IMR-90 (cell line): ENCODE data around the gene TEX13B. TPM values are rescaled to one million over a fixed set of nuclear protein-coding genes. Genes with fewer than 3 reads are reported as not detected.

ENCODE experiments used
- ATAC-seq: fragments of 200-7000 bp; cut with Tn5 transposase; 2 replicates; pipeline ENCODE4 v1.9.1; 2020; ENCODE audit warnings: low read depth, mild to moderate bottlenecking, moderate library complexity
- BruUV-seq: library from RNA; stranded (reverse); fragments of 400-500 nt; replicated peaks from 2 replicates; lab custom pipeline; 2021; lab: Mats Ljungman, UMichigan
- CTCF ChIA-PET: fragments of 300-600 bp; formaldehyde crosslinking; extraction: SDS; loops from one replicate; lab custom pipeline; 2021; ENCODE audit warnings: antibody characterized with exemption; lab: Yijun Ruan, JAX
- POLR2A ChIA-PET: fragments of 300-600 bp; sonication (Branson Sonifier 250); formaldehyde crosslinking; loops from one replicate; lab custom pipeline; 2022; ENCODE audit warnings: antibody characterized with exemption; ENCODE audit not compliant: unreplicated experiment; lab: Charles Lee
- DNase-seq: peaks from one replicate; pipeline ENCODE4 v3.0.0; 2013
- H2AFZ ChIP-seq: replicated peaks from 2 replicates; pipeline ENCODE3; 2013; ENCODE audit warnings: low read length, mild to moderate bottlenecking; ENCODE audit not compliant: poor library complexity
- H2AK5ac ChIP-seq: 2 replicates; pipeline ENCODE4 v1.6.1; 2013; ENCODE audit warnings: low read depth, low read length, inconsistent platforms
- H2AK9ac ChIP-seq: replicated peaks from 2 replicates; pipeline ENCODE3; 2013; ENCODE audit warnings: mild to moderate bottlenecking, low read depth, low read length, moderate library complexity; ENCODE audit not compliant: poor library complexity
- H2BK120ac ChIP-seq: 2 replicates; pipeline ENCODE4 v1.6.1; 2013; ENCODE audit warnings: low read depth, low read length, inconsistent platforms
- H2BK15ac ChIP-seq: 3 replicates; pipeline ENCODE4 v1.6.1; 2013; ENCODE audit warnings: low read depth, low read length, inconsistent platforms
- H2BK20ac ChIP-seq: 2 replicates; pipeline ENCODE4 v1.6.1; 2013; ENCODE audit warnings: low read depth, mild to moderate bottlenecking, inconsistent platforms, low read length, moderate library complexity
- H2BK5ac ChIP-seq: 2 replicates; pipeline ENCODE4 v1.6.1; 2013; ENCODE audit warnings: mild to moderate bottlenecking, low read depth, low read length, inconsistent platforms; ENCODE audit not compliant: poor library complexity, severe bottlenecking
- H3K14ac ChIP-seq: replicated peaks from 2 replicates; pipeline ENCODE4 v1.6.1; 2013; ENCODE audit warnings: low read depth, low read length, inconsistent platforms
- H3K18ac ChIP-seq: 2 replicates; pipeline ENCODE4 v1.6.1; 2013; ENCODE audit warnings: low read depth, low read length, control low read depth
- H3K23ac ChIP-seq: 2 replicates; pipeline ENCODE4 v1.6.1; 2013; ENCODE audit warnings: low read depth, low read length, inconsistent platforms
- H3K27ac ChIP-seq: 2 replicates; pipeline ENCODE4 v1.5.1; 2013; ENCODE audit warnings: mild to moderate bottlenecking, control low read depth, low read length; ENCODE audit not compliant: insufficient read depth
- H3K27me3 ChIP-seq: 2 replicates; pipeline ENCODE4 v1.6.1; 2013; ENCODE audit warnings: low read length; ENCODE audit not compliant: control insufficient read depth, insufficient read depth
- H3K36me3 ChIP-seq: 2 replicates; pipeline ENCODE4 v1.6.1; 2013; ENCODE audit warnings: low read length, mixed read lengths; ENCODE audit not compliant: control insufficient read depth, insufficient read depth
- H3K4ac ChIP-seq: 2 replicates; pipeline ENCODE4 v1.6.1; 2013; ENCODE audit warnings: low read depth, low read length, inconsistent platforms
- H3K4me1 ChIP-seq: 2 replicates; pipeline ENCODE4 v1.6.1; 2013; ENCODE audit warnings: low read length, mixed read lengths; ENCODE audit not compliant: control insufficient read depth, insufficient read depth
- H3K4me2 ChIP-seq: 2 replicates; pipeline ENCODE4 v1.6.1; 2013; ENCODE audit warnings: low read depth, mild to moderate bottlenecking, control low read depth, low read length, moderate library complexity
- H3K4me3 ChIP-seq: 2 replicates; pipeline ENCODE4 v1.5.1; 2013; ENCODE audit warnings: low read depth, mild to moderate bottlenecking, control low read depth, low read length, moderate library complexity; ENCODE audit not compliant: insufficient read depth
- H3K56ac ChIP-seq: 2 replicates; pipeline ENCODE4 v1.6.1; 2013; ENCODE audit warnings: low read length, inconsistent platforms; ENCODE audit not compliant: insufficient read depth; ENCODE audit errors: extremely low read depth
- H3K79me1 ChIP-seq, 2 experiments: 2 replicates each; pipeline ENCODE4 v1.6.1; 2013; ENCODE audit warnings: low read length in 2 of 2, inconsistent platforms in 1 of 2, low read depth in 1 of 2
- H3K9ac ChIP-seq: 2 replicates; pipeline ENCODE4 v1.6.1; 2013; ENCODE audit warnings: low read depth, low read length, control low read depth
- H3K9me1 ChIP-seq: 2 replicates; pipeline ENCODE4 v1.6.1; 2013; ENCODE audit warnings: low read length, inconsistent platforms; ENCODE audit not compliant: insufficient read depth
- H3K9me3 ChIP-seq: 2 replicates; pipeline ENCODE4 v1.6.1; 2013; ENCODE audit warnings: low read length; ENCODE audit not compliant: control insufficient read depth, insufficient read depth
- H4K20me1 ChIP-seq: 2 replicates; pipeline ENCODE4 v1.6.1; 2013; ENCODE audit warnings: low read length, inconsistent platforms; ENCODE audit not compliant: insufficient read depth
- H4K5ac ChIP-seq: 2 replicates; pipeline ENCODE4 v1.6.1; 2013; ENCODE audit warnings: mild to moderate bottlenecking, low read depth, low read length, control low read depth
- H4K8ac ChIP-seq, 2 experiments: 2 replicates each; pipeline ENCODE4 v1.6.1; 2013; ENCODE audit warnings: low read depth in 2 of 2, low read length in 2 of 2, control low read depth in 1 of 2, inconsistent platforms in 1 of 2
- H4K91ac ChIP-seq: 2 replicates; pipeline ENCODE4 v1.6.1; 2013; ENCODE audit warnings: low read depth, low read length, inconsistent platforms; ENCODE audit not compliant: insufficient read depth
- BHLHE40 ChIP-seq: fragments of 150-350 bp; IDR thresholded peaks from 2 replicates; pipeline ENCODE4 v1.6.1; 2016; ENCODE audit warnings: mild to moderate bottlenecking, low read depth, low read length
- CEBPB ChIP-seq: IDR thresholded peaks from 2 replicates; pipeline ENCODE4 v1.6.1; 2012; ENCODE audit warnings: low read depth, low read length, improper control_type of control experiment
- CHD1 ChIP-seq: IDR thresholded peaks from 2 replicates; pipeline ENCODE4 v1.6.1; 2012; ENCODE audit warnings: low read depth, low read length, improper control_type of control experiment
- FOS ChIP-seq: fragments of 150-350 bp; IDR thresholded peaks from 2 replicates; pipeline ENCODE4 v1.6.1; 2016; ENCODE audit warnings: low read depth, low read length
- MAFK ChIP-seq: IDR thresholded peaks from 2 replicates; pipeline ENCODE4 v1.6.1; 2012; ENCODE audit warnings: low read depth, low read length, improper control_type of control experiment
- MAZ ChIP-seq: IDR thresholded peaks from 2 replicates; pipeline ENCODE4 v1.6.1; 2012; ENCODE audit warnings: low read depth, mild to moderate bottlenecking, low read length, improper control_type of control experiment, moderate library complexity, borderline replicate concordance
- MXI1 ChIP-seq: IDR thresholded peaks from 2 replicates; pipeline ENCODE4 v1.6.1; 2012; ENCODE audit warnings: low read depth, mild to moderate bottlenecking, low read length, moderate library complexity, borderline replicate concordance
- NFE2L2 ChIP-seq: fragments of 150-350 bp; IDR thresholded peaks from 2 replicates; pipeline ENCODE4 v1.6.1; 2016; ENCODE audit warnings: low read depth, mild to moderate bottlenecking, low read length
- POLR2A ChIP-seq: IDR thresholded peaks from 2 replicates; pipeline ENCODE4 v1.6.1; 2012; ENCODE audit warnings: mild to moderate bottlenecking, low read depth, low read length
- RAD21 ChIP-seq: IDR thresholded peaks from 2 replicates; pipeline ENCODE4 v1.6.1; 2012; ENCODE audit warnings: low read length, improper control_type of control experiment
- RCOR1 ChIP-seq: IDR thresholded peaks from 2 replicates; pipeline ENCODE4 v1.6.1; 2012; ENCODE audit warnings: mild to moderate bottlenecking, low read length, improper control_type of control experiment; ENCODE audit not compliant: insufficient replicate concordance
- RFX5 ChIP-seq: IDR thresholded peaks from 2 replicates; pipeline ENCODE4 v1.8.0; 2012; ENCODE audit warnings: low read depth, mild to moderate bottlenecking, low read length, moderate library complexity
- SMC3 ChIP-seq: fragments of 150-350 bp; IDR thresholded peaks from 2 replicates; pipeline ENCODE4 v1.6.1; 2016; ENCODE audit warnings: low read depth, mild to moderate bottlenecking, antibody characterized with exemption, low read length, moderate library complexity
- WGBS, 2 experiments: methylation state at CpG; one replicate each; pipeline versions ENCODE4 v1.1.5 to v1.1.7; 2013; ENCODE audit warnings: missing lambda C conversion rate in 2 of 2; ENCODE audit not compliant: insufficient read length in 1 of 2; ENCODE audit errors: extremely low coverage in 2 of 2; 5-methylcytosine and 5-hydroxymethylcytosine counted together
- dilution Hi-C: fragments of 300-500 bp; cut with HindIII; formaldehyde crosslinking; loops from one replicate; pipeline ENCODE4 v1.14.3; 2018; ENCODE audit warnings: low sequenced_read_pairs; ENCODE audit not compliant: unreplicated experiment
- in situ Hi-C: fragments of 300-500 bp; cut with MboI; formaldehyde crosslinking; loops from 3 replicates; pipeline ENCODE4 v1.14.3; 2019; ENCODE audit warnings: low sequenced_read_pairs, inconsistent platforms, mixed read lengths
- intact Hi-C: fragments of 100-400 bp; cut with micrococcal nuclease; formaldehyde crosslinking; loops from 2 replicates; pipeline ENCODE4 v1.10.0; 2022
- polyA plus RNA-seq, 3 experiments: library from polyadenylated mRNA; depleted of rRNA; stranded (reverse); fragments of >200 nt; gene quantifications; 2 replicates each; pipeline ENCODE4 v1.2.3, GENCODE V29; 2012; ENCODE audit warnings: low replicate concordance in 1 of 3
- total RNA-seq: library from RNA; depleted of rRNA; stranded (reverse); fragments of >200 nt; gene quantifications from 2 replicates; pipeline ENCODE4 v1.2.3, GENCODE V29; 2012
- TF ChIP-seq, protein P1 (sequence below): fragments of 150-350 bp; IDR thresholded peaks from 2 replicates; pipeline ENCODE4 v1.6.1; 2016; ENCODE audit warnings: low read depth, mild to moderate bottlenecking, low read length, moderate library complexity, borderline replicate concordance
- TF ChIP-seq, protein P2 (sequence below): conservative IDR thresholded peaks from 2 replicates; pipeline ENCODE4 v1.5.1; 2012; ENCODE audit warnings: mild to moderate bottlenecking, low read depth, low read length, improper control_type of control experiment
- TF ChIP-seq, protein P3 (sequence below): fragments of 150-350 bp; IDR thresholded peaks from 2 replicates; pipeline ENCODE4 v1.6.1; 2017; ENCODE audit warnings: mild to moderate bottlenecking, antibody characterized with exemption, low read length, low read depth

Gene TEX13B
- total and polyA plus RNA-seq, 2 of the 4 experiments (the other 2 are of a cell fraction) = not detected

GRCh38 chrX:108022491-108023089 lies 40.4 kb upstream of the TEX13B start:
- dilution Hi-C loops (no loop called here), intact Hi-C loops (no loop called here), in situ Hi-C loops (no loop called here)
- no peaks in the 10 kb centered on the region for H3K79me1 ChIP-seq
- no TSS peak for BruUV-seq
- H3K14ac ChIP-seq = no peak overlapping the region
- H4K20me1 ChIP-seq = no peaks in the 10 kb centered on the region
- no peaks in the 10 kb centered on the region for H3K9me1 ChIP-seq
- 0 out of 4 replicates have a peak overlapping the region, but pooled peaks of 1 of the 2 experiments have one; percentile 16 for H4K8ac ChIP-seq
- no peak overlapping the region for H2AK9ac ChIP-seq
- ATAC-seq = peak; percentile 29
- H3K36me3 ChIP-seq = no peaks in the 10 kb centered on the region
- 0 out of 2 replicates have a peak overlapping the region, but pooled peaks have one; percentile 6 for H2BK20ac ChIP-seq
- no peak overlapping the region for H3K4me3 ChIP-seq
- no peak overlapping the region for H3K27ac ChIP-seq
- no peaks in the 10 kb centered on the region for H3K9me3 ChIP-seq
- peaks cover 3% of the 10 kb centered on the region; the same call in 1 of the 2 replicates for H3K4me1 ChIP-seq
- no peak overlapping the region for H2AFZ ChIP-seq
- H3K4me2 ChIP-seq = no peak overlapping the region
- H2BK120ac ChIP-seq = no peak overlapping the region
- H2BK5ac ChIP-seq = no peak overlapping the region
- TF ChIP-seq MXI1 (no peak), RCOR1 (no peak), NFE2L2 (no peak), BHLHE40 (no peak), SMC3 (no peak), RFX5 (no peak), CHD1 (no peak), MAFK (no peak), MAZ (no peak), CEBPB (no peak), RAD21 (no peak), POLR2A (no peak), FOS (no peak)
- TF ChIP-seq, protein P1, sequence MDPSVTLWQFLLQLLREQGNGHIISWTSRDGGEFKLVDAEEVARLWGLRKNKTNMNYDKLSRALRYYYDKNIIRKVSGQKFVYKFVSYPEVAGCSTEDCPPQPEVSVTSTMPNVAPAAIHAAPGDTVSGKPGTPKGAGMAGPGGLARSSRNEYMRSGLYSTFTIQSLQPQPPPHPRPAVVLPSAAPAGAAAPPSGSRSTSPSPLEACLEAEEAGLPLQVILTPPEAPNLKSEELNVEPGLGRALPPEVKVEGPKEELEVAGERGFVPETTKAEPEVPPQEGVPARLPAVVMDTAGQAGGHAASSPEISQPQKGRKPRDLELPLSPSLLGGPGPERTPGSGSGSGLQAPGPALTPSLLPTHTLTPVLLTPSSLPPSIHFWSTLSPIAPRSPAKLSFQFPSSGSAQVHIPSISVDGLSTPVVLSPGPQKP = no peak
- TF ChIP-seq, protein P2, sequence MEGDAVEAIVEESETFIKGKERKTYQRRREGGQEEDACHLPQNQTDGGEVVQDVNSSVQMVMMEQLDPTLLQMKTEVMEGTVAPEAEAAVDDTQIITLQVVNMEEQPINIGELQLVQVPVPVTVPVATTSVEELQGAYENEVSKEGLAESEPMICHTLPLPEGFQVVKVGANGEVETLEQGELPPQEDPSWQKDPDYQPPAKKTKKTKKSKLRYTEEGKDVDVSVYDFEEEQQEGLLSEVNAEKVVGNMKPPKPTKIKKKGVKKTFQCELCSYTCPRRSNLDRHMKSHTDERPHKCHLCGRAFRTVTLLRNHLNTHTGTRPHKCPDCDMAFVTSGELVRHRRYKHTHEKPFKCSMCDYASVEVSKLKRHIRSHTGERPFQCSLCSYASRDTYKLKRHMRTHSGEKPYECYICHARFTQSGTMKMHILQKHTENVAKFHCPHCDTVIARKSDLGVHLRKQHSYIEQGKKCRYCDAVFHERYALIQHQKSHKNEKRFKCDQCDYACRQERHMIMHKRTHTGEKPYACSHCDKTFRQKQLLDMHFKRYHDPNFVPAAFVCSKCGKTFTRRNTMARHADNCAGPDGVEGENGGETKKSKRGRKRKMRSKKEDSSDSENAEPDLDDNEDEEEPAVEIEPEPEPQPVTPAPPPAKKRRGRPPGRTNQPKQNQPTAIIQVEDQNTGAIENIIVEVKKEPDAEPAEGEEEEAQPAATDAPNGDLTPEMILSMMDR = no peak
- TF ChIP-seq, protein P3, sequence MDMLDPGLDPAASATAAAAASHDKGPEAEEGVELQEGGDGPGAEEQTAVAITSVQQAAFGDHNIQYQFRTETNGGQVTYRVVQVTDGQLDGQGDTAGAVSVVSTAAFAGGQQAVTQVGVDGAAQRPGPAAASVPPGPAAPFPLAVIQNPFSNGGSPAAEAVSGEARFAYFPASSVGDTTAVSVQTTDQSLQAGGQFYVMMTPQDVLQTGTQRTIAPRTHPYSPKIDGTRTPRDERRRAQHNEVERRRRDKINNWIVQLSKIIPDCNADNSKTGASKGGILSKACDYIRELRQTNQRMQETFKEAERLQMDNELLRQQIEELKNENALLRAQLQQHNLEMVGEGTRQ = no peak
- H4K91ac ChIP-seq = no peak overlapping the region
- no CpG with 5 or more reads among the region's 1 CpG for WGBS, 2 experiments
- no peak overlapping the region for H3K23ac ChIP-seq
- H3K18ac ChIP-seq = no peak overlapping the region
- peaks cover 15% of the 10 kb centered on the region for H3K27me3 ChIP-seq
- DNase-seq = peak; percentile 5
- no peak overlapping the region for H3K9ac ChIP-seq
- no peak overlapping the region for H2BK15ac ChIP-seq
- no peak overlapping the region for H2AK5ac ChIP-seq
- H3K56ac ChIP-seq = no peak overlapping the region
- ChIA-PET CTCF (no interaction called here), POLR2A (interaction anchor here (0.7 kb wide), 1 partner anchor 15 kb away, joined by 3 read pairs; no protein-coding TSS in a partner anchor)
- H4K5ac ChIP-seq = no peak overlapping the region
- H3K4ac ChIP-seq = no peak overlapping the region; the same call in 1 of the 2 replicates
